ENCODE results near the gene IVL. TPM values are rescaled to one million over a fixed set of nuclear protein-coding genes. Genes with fewer than 3 reads are reported as not detected.

The IVL gene
- total and polyA plus RNA-seq, 2 donors (not counting 3 experiments of a cell fraction or from before 2014, with no cell fraction given), result not detected

DNA sequence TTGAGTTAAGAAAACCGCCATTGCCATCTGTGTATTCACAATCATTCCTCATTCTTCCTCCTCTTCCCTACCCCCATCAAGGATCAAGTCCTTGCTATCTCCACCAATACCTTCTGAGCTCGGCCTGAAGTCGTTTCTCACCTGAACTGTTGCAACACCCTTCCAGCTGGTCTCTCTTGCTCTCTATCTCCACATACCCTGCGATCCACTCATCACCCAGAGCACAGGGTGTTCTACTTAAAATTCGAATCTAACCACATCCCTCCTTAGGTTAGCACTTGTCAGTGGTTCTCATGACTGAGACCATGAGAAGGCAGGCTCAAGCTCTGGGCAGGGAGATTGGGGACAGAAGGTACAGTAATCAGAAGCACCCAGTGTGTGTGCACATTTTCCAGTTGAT is 4.6 kb downstream of the IVL start:
- Histone ChIP-seq H3K79me2 (ENCODE audit: control insufficient read depth, insufficient read depth, low read length) (no peaks in the 10 kb centered on the region), H4K20me1 (replicated peaks; ENCODE audit: control insufficient read depth, extremely low read depth, insufficient read depth, low read length) (no peaks in the 10 kb centered on the region), H3K4me3 (replicated peaks in 1 of 3; ENCODE audit: insufficient read depth in 1 of 3, low read depth in 1 of 3, low read length in 3 of 3) (no peak overlapping the region), H3K9me3 (replicated peaks; ENCODE audit: control insufficient read depth, insufficient read depth, low read length) (no peaks in the 10 kb centered on the region), H3K36me3 (ENCODE audit: control insufficient read depth in 2 of 2, extremely low read depth in 1 of 2, insufficient read depth in 2 of 2, low read length in 2 of 2) (no peaks in the 10 kb centered on the region), H3K4me2 (ENCODE audit: insufficient read depth, low read length) (no peak overlapping the region), H3K27me3 (ENCODE audit: control insufficient read depth in 2 of 2, insufficient read depth in 2 of 2, low read length in 2 of 2) (no peaks in the 10 kb centered on the region), H2AFZ (ENCODE audit: low read depth, low read length) (no peak overlapping the region), H3K9ac (replicated peaks; ENCODE audit: extremely low read depth, insufficient read depth, low read length) (no peak overlapping the region), H3K27ac (ENCODE audit: insufficient read depth, low read depth, low read length) (no peak overlapping the region), H3K4me1 (ENCODE audit: control insufficient read depth, extremely low read depth, insufficient read depth, low read length) (no peaks in the 10 kb centered on the region), H3K9me1 (replicated peaks; ENCODE audit: control insufficient read depth, extremely low read depth, insufficient read depth, low read length) (no peaks in the 10 kb centered on the region)
- TF ChIP-seq, protein P1, sequence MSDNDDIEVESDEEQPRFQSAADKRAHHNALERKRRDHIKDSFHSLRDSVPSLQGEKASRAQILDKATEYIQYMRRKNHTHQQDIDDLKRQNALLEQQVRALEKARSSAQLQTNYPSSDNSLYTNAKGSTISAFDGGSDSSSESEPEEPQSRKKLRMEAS (IDR thresholded peaks at IDR 0.05; ENCODE audit: insufficient read depth, insufficient read length), result no peak
- TF ChIP-seq GATA2 (IDR thresholded peaks at IDR 0.05; ENCODE audit: insufficient read depth, insufficient read length, low read depth, low read length), result no peak
- no peak for TF ChIP-seq POLR2A (IDR thresholded peaks at IDR 0.05; ENCODE audit: low read depth, low read length)
- no peak for TF ChIP-seq MYC (IDR thresholded peaks at IDR 0.05; ENCODE audit: low read depth, low read length)
- TF ChIP-seq FOS (IDR thresholded peaks at IDR 0.05; ENCODE audit: borderline replicate concordance, insufficient read depth, low read length), result no peak
- no peak for TF ChIP-seq EZH2 (IDR thresholded peaks at IDR 0.05; ENCODE audit: borderline replicate concordance, low read depth, low read length, severe bottlenecking)
- no peak for TF ChIP-seq POLR2AphosphoS5 (IDR thresholded peaks at IDR 0.05; ENCODE audit: insufficient read depth, low read depth, low read length)
- TF ChIP-seq, protein P2, sequence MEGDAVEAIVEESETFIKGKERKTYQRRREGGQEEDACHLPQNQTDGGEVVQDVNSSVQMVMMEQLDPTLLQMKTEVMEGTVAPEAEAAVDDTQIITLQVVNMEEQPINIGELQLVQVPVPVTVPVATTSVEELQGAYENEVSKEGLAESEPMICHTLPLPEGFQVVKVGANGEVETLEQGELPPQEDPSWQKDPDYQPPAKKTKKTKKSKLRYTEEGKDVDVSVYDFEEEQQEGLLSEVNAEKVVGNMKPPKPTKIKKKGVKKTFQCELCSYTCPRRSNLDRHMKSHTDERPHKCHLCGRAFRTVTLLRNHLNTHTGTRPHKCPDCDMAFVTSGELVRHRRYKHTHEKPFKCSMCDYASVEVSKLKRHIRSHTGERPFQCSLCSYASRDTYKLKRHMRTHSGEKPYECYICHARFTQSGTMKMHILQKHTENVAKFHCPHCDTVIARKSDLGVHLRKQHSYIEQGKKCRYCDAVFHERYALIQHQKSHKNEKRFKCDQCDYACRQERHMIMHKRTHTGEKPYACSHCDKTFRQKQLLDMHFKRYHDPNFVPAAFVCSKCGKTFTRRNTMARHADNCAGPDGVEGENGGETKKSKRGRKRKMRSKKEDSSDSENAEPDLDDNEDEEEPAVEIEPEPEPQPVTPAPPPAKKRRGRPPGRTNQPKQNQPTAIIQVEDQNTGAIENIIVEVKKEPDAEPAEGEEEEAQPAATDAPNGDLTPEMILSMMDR (IDR thresholded peaks at IDR 0.05; ENCODE audit: extremely low read depth in 1 of 2, insufficient read depth in 1 of 2, low read depth in 1 of 2, low read length in 2 of 2), result no peak
- TF ChIP-seq JUN (IDR thresholded peaks at IDR 0.05; ENCODE audit: borderline replicate concordance, insufficient read depth, insufficient read length, low read depth), result no peak
- ChIA-PET CTCF (no interaction called here), POLR2A (no interaction called here)
- dilution Hi-C loops (cut with MboI; ENCODE audit: extremely low pct_ligation_motif_present, low sequenced_read_pairs), result no loop called here
- DNase-seq (ENCODE audit: low read depth, low spot score), result no peak
- intact Hi-C loops (cut with micrococcal nuclease), result no loop called here
- BruUV-seq (replicated peaks), result no TSS peak
- no peak for FAIRE-seq

Measured in endothelial cell of umbilical vein (primary cell).